Upper lobe of left lung (tissue), 6 donors: ENCODE data around the gene SELENOT. TPM values are rescaled to one million over a fixed set of nuclear protein-coding genes. Genes with fewer than 3 reads are reported as not detected.

Experiments
- ATAC-seq, 2 donors: fragments of 200-7000 bp; cut with Tn5 transposase; one replicate each; pipeline ENCODE4 v1.9.1; 2022; ENCODE audit warnings: mild to moderate bottlenecking in 2 of 2, moderate library complexity in 2 of 2; ENCODE audit not compliant: low FRiP score in 2 of 2
- DNase-seq, 2 donors: peaks; one replicate each; pipeline ENCODE4 v3.0.0-alpha.2; 2019 to 2020
- H3K27ac ChIP-seq, 4 donors: fragments of 200-600 bp; sonication (generic); one replicate each; pipeline ENCODE4 v1.5.1; 2016 to 2019
- H3K27me3 ChIP-seq, 4 donors: fragments of 200-600 bp; sonication (generic); one replicate each; pipeline ENCODE4 v1.5.1; 2017 to 2019
- H3K36me3 ChIP-seq, 4 donors: fragments of 200-600 bp; sonication (generic); one replicate each; pipeline ENCODE4 v1.5.1; 2016 to 2019
- H3K4me1 ChIP-seq, 4 donors: fragments of 200-600 bp; sonication (generic); one replicate each; pipeline ENCODE4 v1.5.1; 2018 to 2019
- H3K4me3 ChIP-seq, 4 donors: fragments of 200-600 bp; sonication (generic); one replicate each; pipeline ENCODE4 v1.5.1; 2017 to 2019; ENCODE audit warnings: mild to moderate bottlenecking in 2 of 4, moderate library complexity in 1 of 4
- H3K9me3 ChIP-seq, 4 donors: fragments of 200-600 bp; sonication (generic); one replicate each; pipeline ENCODE4 v1.5.1; 2018 to 2019
- EP300 ChIP-seq, 4 donors: sonication (generic); formaldehyde crosslinking; IDR thresholded peaks; one replicate each; pipeline ENCODE4 v1.5.1; 2017; ENCODE audit warnings: antibody characterized with exemption in 4 of 4, control low read depth in 2 of 4
- POLR2A ChIP-seq, 4 donors: fragments of 450-650 bp; IDR thresholded peaks; one replicate each; pipeline ENCODE4 v1.5.1; 2016 to 2017; ENCODE audit warnings: antibody characterized with exemption in 4 of 4, mild to moderate bottlenecking in 2 of 4
- POLR2AphosphoS5 ChIP-seq, 2 donors: sonication (generic); formaldehyde crosslinking; IDR thresholded peaks; one replicate each; pipeline ENCODE4 v1.5.1; 2017; ENCODE audit warnings: antibody characterized with exemption in 2 of 2
- WGBS, 2 donors: methylation state at CpG; one replicate each; pipeline ENCODE4 v1.1.5; 2017 to 2018; 5-methylcytosine and 5-hydroxymethylcytosine counted together
- total RNA-seq, 6 donors: library from RNA; depleted of rRNA in 4 of 6; stranded (reverse); fragments of >200 nt in 4 of 6; gene quantifications; one replicate each; pipeline versions ENCODE4 v1.1.0 to v1.2.1, GENCODE V29; 2016 to 2021
- TF ChIP-seq, protein P1 (sequence below), 6 experiments: fragments of 450-650 bp in 4 of 6; fragments of 200-600 bp in 2 of 6; sonication (generic) in 2 of 6; IDR thresholded peaks; one replicate each; pipeline ENCODE4 v1.5.1; 2016 to 2019; ENCODE audit warnings: antibody characterized with exemption in 6 of 6
- donor health status: DM: no; HTN: no; CAD: no; lungs with moderate emphysema.
- donor health status: DM: no; HTN: yes; CAD: no; lungs with severe emphysema.

Gene SELENOT
- total RNA-seq, 6 donors from 2014 or later: 9.4 to 120 (median 90.2) TPM

DNA sequence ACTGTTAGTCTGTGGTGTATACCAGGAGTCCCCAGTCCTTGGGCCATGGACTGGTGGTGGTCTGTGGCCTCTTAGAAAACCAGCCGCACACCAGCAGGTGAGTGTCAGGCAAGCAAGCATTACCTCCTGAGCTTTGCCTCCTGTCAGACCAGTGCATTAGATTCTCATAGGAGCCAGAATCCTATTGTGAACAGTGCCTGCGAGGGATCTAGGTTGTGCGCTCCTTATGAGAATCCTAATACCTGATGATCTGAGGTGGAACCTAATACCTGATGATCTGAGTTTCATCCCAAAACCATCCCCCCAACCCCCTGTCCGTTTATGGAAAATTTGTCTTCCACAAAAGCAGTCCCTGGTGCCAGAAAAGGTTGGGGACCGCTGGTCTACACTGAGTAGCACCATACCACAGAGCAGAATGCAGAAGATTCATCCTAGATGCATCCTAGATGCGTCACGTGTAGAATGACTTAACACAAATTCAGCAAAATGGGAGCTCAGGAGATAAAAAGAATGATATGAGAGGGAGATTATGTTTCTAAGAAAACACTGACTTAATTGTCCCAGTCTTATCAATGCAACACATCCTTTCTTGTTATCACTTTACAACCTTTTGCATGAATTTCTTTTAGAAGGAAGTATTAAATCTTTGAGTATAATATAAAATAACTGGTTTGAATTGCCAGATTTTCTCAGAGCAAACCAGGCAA, 28.5 kb downstream of the SELENOT start:
- Histone ChIP-seq H3K4me3 (no peak overlapping the region), H3K36me3 (peaks cover 10 to 46% (median 13%) of the 10 kb centered on the region in 4 donors), H3K27me3 (no peaks in the 10 kb centered on the region), H3K27ac (no peak overlapping the region), H3K9me3 (no peaks in the 10 kb centered on the region), H3K4me1 (peaks cover 0 to 9% (median 7%) of the 10 kb centered on the region in 4 donors)
- TF ChIP-seq EP300 (IDR thresholded peaks at IDR 0.05) (no peak), POLR2A (IDR thresholded peaks at IDR 0.05) (no peak), POLR2AphosphoS5 (IDR thresholded peaks at IDR 0.05) (no peak)
- TF ChIP-seq, protein P1, sequence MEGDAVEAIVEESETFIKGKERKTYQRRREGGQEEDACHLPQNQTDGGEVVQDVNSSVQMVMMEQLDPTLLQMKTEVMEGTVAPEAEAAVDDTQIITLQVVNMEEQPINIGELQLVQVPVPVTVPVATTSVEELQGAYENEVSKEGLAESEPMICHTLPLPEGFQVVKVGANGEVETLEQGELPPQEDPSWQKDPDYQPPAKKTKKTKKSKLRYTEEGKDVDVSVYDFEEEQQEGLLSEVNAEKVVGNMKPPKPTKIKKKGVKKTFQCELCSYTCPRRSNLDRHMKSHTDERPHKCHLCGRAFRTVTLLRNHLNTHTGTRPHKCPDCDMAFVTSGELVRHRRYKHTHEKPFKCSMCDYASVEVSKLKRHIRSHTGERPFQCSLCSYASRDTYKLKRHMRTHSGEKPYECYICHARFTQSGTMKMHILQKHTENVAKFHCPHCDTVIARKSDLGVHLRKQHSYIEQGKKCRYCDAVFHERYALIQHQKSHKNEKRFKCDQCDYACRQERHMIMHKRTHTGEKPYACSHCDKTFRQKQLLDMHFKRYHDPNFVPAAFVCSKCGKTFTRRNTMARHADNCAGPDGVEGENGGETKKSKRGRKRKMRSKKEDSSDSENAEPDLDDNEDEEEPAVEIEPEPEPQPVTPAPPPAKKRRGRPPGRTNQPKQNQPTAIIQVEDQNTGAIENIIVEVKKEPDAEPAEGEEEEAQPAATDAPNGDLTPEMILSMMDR (IDR thresholded peaks at IDR 0.05): no peak
- 93 to 94% methylated on average over 7 of the region's 7 CpGs for WGBS, 2 donors
- ATAC-seq (no peak), DNase-seq (no peak)

DNA sequence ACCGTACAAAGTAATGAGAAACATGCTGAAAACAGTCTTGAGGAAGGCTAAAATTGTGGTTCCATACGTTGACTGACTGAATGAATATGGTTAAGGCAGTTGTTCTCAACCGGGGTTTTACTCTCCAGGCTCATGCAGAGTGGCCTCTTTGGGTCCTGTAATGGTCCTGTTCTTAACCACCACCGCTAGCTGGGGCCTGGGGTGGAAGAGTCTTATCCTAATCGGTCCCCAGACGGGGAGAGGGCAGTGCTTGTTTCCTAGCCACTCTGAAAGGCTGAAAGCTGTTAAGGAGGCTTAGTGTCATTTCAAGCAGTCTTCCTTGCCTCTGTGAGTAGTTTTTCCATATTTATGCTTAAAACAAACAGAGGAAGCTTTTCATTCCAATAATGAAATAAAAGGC, 32.0 kb downstream of the SELENOT start:
- DNase-seq (no peak), ATAC-seq (no peak)
- peak overlapping the region in 1 of 4 donors; percentile 46 for H3K27ac ChIP-seq
- H3K4me3 ChIP-seq: no peak overlapping the region
- no peaks in the 10 kb centered on the region for H3K9me3 ChIP-seq
- TF ChIP-seq POLR2A (IDR thresholded peaks at IDR 0.05) (no peak), POLR2AphosphoS5 (IDR thresholded peaks at IDR 0.05) (no peak), EP300 (IDR thresholded peaks at IDR 0.05) (no peak)
- TF ChIP-seq, protein P1 (IDR thresholded peaks at IDR 0.05): no peak
- H3K27me3 ChIP-seq: no peaks in the 10 kb centered on the region
- H3K36me3 ChIP-seq: peaks cover 0 to 15% (median 0%) of the 10 kb centered on the region in 4 donors
- WGBS, 2 donors: 49 to 64% methylated on average over 6 of the region's 6 CpGs
- H3K4me1 ChIP-seq: peaks cover 0 to 9% (median 7%) of the 10 kb centered on the region in 4 donors

DNA sequence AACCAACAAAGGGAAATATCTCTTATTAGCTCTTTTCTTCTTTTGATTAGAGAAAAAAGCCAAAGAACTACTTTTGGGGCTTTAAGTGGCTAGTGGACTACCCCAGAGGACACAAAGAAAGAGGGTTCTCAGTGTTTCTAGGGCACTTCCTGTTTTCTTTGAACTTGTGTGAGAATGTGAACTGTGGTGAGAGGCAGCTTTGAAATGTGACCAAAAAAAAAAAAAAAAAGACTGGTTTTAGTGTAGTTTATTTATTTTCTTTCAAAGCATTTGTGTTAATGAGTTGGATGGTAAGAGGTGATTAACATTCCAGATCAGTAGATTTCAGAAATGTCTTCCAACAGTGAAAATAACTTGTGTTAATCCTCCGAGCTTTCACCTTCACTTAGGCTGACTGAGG, 32.4 kb downstream of the SELENOT start:
- DNase-seq (no peak), ATAC-seq (no peak)
- Histone ChIP-seq H3K4me1 (peaks cover 0 to 9% (median 7%) of the 10 kb centered on the region in 4 donors), H3K27ac (no peak overlapping the region), H3K36me3 (peaks cover 0 to 11% (median 0%) of the 10 kb centered on the region in 4 donors), H3K4me3 (no peak overlapping the region), H3K27me3 (no peaks in the 10 kb centered on the region), H3K9me3 (no peaks in the 10 kb centered on the region)
- no peak for TF ChIP-seq POLR2AphosphoS5 (IDR thresholded peaks at IDR 0.05)
- TF ChIP-seq EP300 (IDR thresholded peaks at IDR 0.05): no peak
- TF ChIP-seq, protein P1 (IDR thresholded peaks at IDR 0.05): no peak
- TF ChIP-seq POLR2A (IDR thresholded peaks at IDR 0.05): no peak
- 38 to 78% methylated on average over 1 of the region's 1 CpG for WGBS, 2 donors

DNA sequence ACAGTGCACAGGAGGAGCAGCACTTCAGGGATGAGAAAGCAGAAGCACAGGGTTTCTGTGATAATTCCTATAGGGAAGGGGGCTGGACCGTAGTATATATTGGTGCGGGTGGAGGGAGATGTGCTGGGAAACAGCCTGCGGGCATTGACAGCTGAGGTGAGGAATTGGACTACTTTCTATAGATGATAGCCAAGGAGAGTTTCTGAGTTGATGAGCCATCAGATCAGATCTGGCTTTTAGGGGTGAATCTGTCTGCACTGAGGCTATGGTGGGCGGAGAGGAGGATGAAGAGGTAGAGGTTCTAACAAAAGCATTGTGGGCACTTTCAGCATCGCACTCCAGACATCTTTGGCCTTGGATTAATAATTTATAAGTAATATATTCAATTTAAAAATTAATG, 33.1 kb downstream of the SELENOT start:
- Histone ChIP-seq H3K36me3 (peaks cover 0 to 5% (median 0%) of the 10 kb centered on the region in 4 donors), H3K4me1 (peaks cover 0 to 9% (median 7%) of the 10 kb centered on the region in 4 donors), H3K4me3 (no peak overlapping the region), H3K27me3 (no peaks in the 10 kb centered on the region), H3K27ac (no peak overlapping the region), H3K9me3 (no peaks in the 10 kb centered on the region)
- TF ChIP-seq EP300 (IDR thresholded peaks at IDR 0.05) (no peak), POLR2AphosphoS5 (IDR thresholded peaks at IDR 0.05) (no peak), POLR2A (IDR thresholded peaks at IDR 0.05) (no peak)
- TF ChIP-seq, protein P1 (IDR thresholded peaks at IDR 0.05): no peak
- DNase-seq (no peak), ATAC-seq (no peak)
- 92 to 96% methylated on average over 5 of the region's 5 CpGs for WGBS, 2 donors

DNA sequence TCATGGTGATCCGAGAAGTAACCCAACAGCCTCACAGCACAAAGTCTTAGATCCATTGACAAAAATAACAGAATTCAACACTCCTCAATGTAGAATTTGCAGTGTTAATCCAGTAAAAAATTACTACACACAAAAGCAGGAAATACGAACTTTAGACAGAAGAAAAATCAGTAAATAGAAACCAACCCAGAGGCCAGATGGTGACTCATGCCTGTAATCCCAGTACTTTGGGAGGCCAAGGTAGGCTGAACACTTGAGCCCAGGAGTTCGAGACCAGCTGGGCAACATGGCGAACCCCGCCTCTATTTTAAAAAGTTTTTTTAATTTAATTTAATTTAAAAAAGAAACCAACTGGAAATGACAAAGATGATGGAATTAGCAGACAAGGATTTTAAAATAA, 36.1 kb downstream of the SELENOT start:
- Histone ChIP-seq H3K27me3 (no peaks in the 10 kb centered on the region), H3K36me3 (no peaks in the 10 kb centered on the region), H3K4me3 (no peak overlapping the region), H3K27ac (no peak overlapping the region), H3K9me3 (no peaks in the 10 kb centered on the region), H3K4me1 (peaks cover 0 to 9% (median 7%) of the 10 kb centered on the region in 4 donors)
- 80 to 82% methylated on average over 5 of the region's 5 CpGs for whole genome bisulfite sequencing, 2 donors
- no peak for ATAC-seq
- TF ChIP-seq POLR2A (IDR thresholded peaks at IDR 0.05): no peak
- no peak for TF ChIP-seq EP300 (IDR thresholded peaks at IDR 0.05)
- TF ChIP-seq POLR2AphosphoS5 (IDR thresholded peaks at IDR 0.05): no peak
- TF ChIP-seq, protein P1 (IDR thresholded peaks at IDR 0.05): no peak
- DNase-seq: no peak
